ENCODE results near the gene PLPP4.

PLPP4 gene

DNA sequence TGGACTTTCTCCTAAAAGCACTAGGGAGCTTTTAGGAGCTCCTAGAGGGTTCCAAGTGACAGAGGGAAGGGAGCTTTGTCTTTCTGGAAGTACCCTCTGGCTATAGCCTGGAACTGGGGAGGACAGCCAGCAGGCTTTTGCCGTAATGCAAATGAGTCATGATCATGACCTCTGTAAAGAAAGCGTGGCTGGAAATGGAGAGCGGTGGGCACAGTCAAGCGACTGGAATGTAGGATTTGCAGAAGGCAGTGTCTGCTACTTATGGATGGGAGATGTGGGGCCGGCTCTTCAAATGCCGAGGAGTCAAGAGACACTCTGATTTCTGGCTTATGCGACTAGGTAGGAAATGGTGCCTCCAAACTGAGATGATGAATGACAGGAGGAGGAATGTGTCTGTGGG is 34.6 kb upstream of the PLPP4 start:
- H2AFZ ChIP-seq (ENCODE audit: low read depth, low read length, severe bottlenecking): no peak overlapping the region
- H3K9me3 ChIP-seq (ENCODE audit: insufficient read depth, low read length): no peaks in the 10 kb centered on the region
- H3K79me2 ChIP-seq (ENCODE audit: insufficient read depth, low read length): no peaks in the 10 kb centered on the region
- H3K27me3 ChIP-seq (ENCODE audit: low read length): no peaks in the 10 kb centered on the region
- H3K9me2 ChIP-seq (replicated peaks; ENCODE audit: insufficient read depth, low read length): no peaks in the 10 kb centered on the region
- TF ChIP-seq EZH2phosphoT487 (conservative IDR thresholded peaks at IDR 0.05; ENCODE audit: low read length): no peak
- TF ChIP-seq, protein P1, sequence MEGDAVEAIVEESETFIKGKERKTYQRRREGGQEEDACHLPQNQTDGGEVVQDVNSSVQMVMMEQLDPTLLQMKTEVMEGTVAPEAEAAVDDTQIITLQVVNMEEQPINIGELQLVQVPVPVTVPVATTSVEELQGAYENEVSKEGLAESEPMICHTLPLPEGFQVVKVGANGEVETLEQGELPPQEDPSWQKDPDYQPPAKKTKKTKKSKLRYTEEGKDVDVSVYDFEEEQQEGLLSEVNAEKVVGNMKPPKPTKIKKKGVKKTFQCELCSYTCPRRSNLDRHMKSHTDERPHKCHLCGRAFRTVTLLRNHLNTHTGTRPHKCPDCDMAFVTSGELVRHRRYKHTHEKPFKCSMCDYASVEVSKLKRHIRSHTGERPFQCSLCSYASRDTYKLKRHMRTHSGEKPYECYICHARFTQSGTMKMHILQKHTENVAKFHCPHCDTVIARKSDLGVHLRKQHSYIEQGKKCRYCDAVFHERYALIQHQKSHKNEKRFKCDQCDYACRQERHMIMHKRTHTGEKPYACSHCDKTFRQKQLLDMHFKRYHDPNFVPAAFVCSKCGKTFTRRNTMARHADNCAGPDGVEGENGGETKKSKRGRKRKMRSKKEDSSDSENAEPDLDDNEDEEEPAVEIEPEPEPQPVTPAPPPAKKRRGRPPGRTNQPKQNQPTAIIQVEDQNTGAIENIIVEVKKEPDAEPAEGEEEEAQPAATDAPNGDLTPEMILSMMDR (IDR thresholded peaks at IDR 0.05; ENCODE audit: insufficient read depth, low read length, poor library complexity, severe bottlenecking): no peak
- no peaks in the 10 kb centered on the region for H3F3A ChIP-seq (ENCODE audit: insufficient read depth)
- H3K36me3 ChIP-seq (ENCODE audit: low read length): no peaks in the 10 kb centered on the region
- H3K4me3 ChIP-seq (ENCODE audit: insufficient read depth, low read length, poor library complexity, severe bottlenecking): no peak overlapping the region
- no peak overlapping the region for H3K27ac ChIP-seq (ENCODE audit: low read depth, low read length)
- no peaks in the 10 kb centered on the region for H4K20me1 ChIP-seq (ENCODE audit: low read depth, low read length)
- no peak overlapping the region for H3K4me2 ChIP-seq (ENCODE audit: low read depth, low read length, poor library complexity, severe bottlenecking)
- no peak overlapping the region for H3K9ac ChIP-seq (ENCODE audit: low read length)

- H3K4me2 ChIP-seq (ENCODE audit: low read depth, low read length, poor library complexity, severe bottlenecking): no peak overlapping the region
- no peaks in the 10 kb centered on the region for H3K27me3 ChIP-seq (ENCODE audit: low read length)
- H4K20me1 ChIP-seq (ENCODE audit: low read depth, low read length): no peaks in the 10 kb centered on the region
- H2AFZ ChIP-seq (ENCODE audit: low read depth, low read length, severe bottlenecking): no peak overlapping the region
- no peak overlapping the region for H3K9ac ChIP-seq (ENCODE audit: low read length)
- H3K36me3 ChIP-seq (ENCODE audit: low read length): no peaks in the 10 kb centered on the region
- H3K27ac ChIP-seq (ENCODE audit: low read depth, low read length): no peak overlapping the region
- H3K79me2 ChIP-seq (ENCODE audit: insufficient read depth, low read length): no peaks in the 10 kb centered on the region
- H3K9me2 ChIP-seq (replicated peaks; ENCODE audit: insufficient read depth, low read length): no peaks in the 10 kb centered on the region
- no peak overlapping the region for H3K4me3 ChIP-seq (ENCODE audit: insufficient read depth, low read length, poor library complexity, severe bottlenecking)
- H3K9me3 ChIP-seq (ENCODE audit: insufficient read depth, low read length): no peaks in the 10 kb centered on the region
- no peaks in the 10 kb centered on the region for H3F3A ChIP-seq (ENCODE audit: insufficient read depth)
- TF ChIP-seq EZH2phosphoT487 (conservative IDR thresholded peaks at IDR 0.05; ENCODE audit: low read length): no peak
- TF ChIP-seq, protein P1 (IDR thresholded peaks at IDR 0.05; ENCODE audit: insufficient read depth, low read length, poor library complexity, severe bottlenecking): peak; percentile 83
These were observed 33.4 kb upstream of the PLPP4 start for GRCh38 chr10:120423431-120424197.

DNA sequence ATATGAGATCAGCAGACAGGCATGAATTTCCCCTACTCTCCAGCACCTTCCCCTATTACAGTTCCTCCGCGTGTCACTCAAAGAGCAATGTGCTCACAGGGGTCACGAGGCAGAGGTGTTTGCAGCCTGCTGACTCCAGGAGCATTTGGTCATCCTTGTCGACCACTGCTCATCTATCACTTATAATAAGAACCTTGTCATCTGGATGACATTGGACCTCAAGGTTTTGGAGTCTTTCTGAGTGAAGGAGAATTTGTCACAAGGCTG is 32.9 kb upstream of the PLPP4 start:
- Histone ChIP-seq H4K20me1 (ENCODE audit: low read depth, low read length) (no peaks in the 10 kb centered on the region), H3K4me3 (ENCODE audit: insufficient read depth, low read length, poor library complexity, severe bottlenecking) (no peak overlapping the region), H3K4me2 (ENCODE audit: low read depth, low read length, poor library complexity, severe bottlenecking) (no peak overlapping the region), H3K9me2 (replicated peaks; ENCODE audit: insufficient read depth, low read length) (no peaks in the 10 kb centered on the region), H3F3A (ENCODE audit: insufficient read depth) (no peaks in the 10 kb centered on the region), H3K79me2 (ENCODE audit: insufficient read depth, low read length) (no peaks in the 10 kb centered on the region), H3K9ac (ENCODE audit: low read length) (no peak overlapping the region), H3K36me3 (ENCODE audit: low read length) (no peaks in the 10 kb centered on the region), H3K9me3 (ENCODE audit: insufficient read depth, low read length) (no peaks in the 10 kb centered on the region), H3K27me3 (ENCODE audit: low read length) (no peaks in the 10 kb centered on the region), H2AFZ (ENCODE audit: low read depth, low read length, severe bottlenecking) (no peak overlapping the region), H3K27ac (ENCODE audit: low read depth, low read length) (no peak overlapping the region)
- TF ChIP-seq EZH2phosphoT487 (conservative IDR thresholded peaks at IDR 0.05; ENCODE audit: low read length): no peak
- TF ChIP-seq, protein P1 (IDR thresholded peaks at IDR 0.05; ENCODE audit: insufficient read depth, low read length, poor library complexity, severe bottlenecking): no peak

Measured in SU-DHL-6 (cell line).